Measurements from ENCODE around the gene DUS4L.

Gene DUS4L

DNA sequence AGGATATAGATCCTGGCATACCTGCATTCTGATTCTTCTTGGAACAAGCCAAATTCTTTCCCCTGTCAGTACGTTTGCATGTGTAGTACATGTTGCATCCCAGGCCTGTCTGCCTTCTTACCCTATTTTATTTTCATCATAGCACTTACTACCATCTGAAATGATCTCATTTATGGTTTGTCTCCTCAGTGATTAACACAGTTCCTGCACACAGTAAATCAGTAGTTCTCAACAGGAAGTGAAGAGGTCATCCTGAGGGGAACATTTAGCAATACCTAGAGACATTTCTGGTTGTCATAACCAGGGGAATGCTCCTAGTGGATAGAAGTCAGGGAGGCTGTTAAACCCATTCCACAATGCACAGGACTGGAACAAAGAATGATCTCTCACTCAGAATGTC, 58.7 kb downstream of the DUS4L start:
- no peak for DNase-seq

DNA sequence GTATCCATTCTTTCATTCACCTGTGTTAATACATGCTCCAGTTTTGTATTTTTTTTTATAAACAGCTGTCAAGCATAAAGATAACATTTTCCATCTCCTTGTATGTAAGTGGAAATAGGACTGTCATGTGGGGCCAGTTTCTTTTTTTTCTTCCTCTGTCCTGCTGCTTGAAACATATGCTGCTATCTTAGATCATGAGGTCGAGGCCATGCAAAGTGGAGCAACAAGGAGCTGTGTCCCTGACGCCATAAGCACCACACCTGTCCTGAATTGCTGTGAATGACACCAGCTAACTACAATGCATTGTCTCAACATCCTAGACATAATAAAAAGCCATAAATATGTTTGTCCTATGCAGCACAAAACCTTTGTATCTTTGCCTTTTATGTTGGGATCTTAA, 59.1 kb downstream of the DUS4L start:
- no peak for DNase-seq

DNA sequence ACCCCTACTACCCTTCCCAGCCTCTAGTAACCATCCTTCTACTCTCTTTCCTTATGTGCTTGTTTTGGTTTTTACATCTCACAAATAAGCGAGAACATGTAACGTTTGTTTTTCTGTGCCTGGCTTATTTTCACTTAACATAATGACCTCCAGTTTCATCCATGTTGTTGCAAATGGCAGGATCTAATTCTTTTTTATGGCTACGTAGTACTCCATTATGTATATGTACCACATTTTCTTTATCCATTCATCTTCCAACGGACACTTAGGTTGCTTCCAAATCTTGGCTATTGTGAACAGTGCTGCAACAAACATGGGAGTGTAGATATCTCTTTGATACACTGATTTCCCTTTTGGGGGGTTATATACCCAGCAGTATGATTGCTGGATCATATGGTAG, 63.2 kb downstream of the DUS4L start:
- DNase-seq, result no peak
